CD4-positive, alpha-beta T cell treated with Interleukin-4 for 4 hours (primary cell): ENCODE data around the gene ZNF527.
"Not testable (repeated sequence)": the region's sequence is repeated elsewhere in the genome, so short reads cannot be mapped to it uniquely, and the experiment has no call there.

ENCODE experiments used
- DNase-seq: peaks from one replicate; pipeline ENCODE4 v3.0.0-alpha.2; 2020

The ZNF527 gene

DNA sequence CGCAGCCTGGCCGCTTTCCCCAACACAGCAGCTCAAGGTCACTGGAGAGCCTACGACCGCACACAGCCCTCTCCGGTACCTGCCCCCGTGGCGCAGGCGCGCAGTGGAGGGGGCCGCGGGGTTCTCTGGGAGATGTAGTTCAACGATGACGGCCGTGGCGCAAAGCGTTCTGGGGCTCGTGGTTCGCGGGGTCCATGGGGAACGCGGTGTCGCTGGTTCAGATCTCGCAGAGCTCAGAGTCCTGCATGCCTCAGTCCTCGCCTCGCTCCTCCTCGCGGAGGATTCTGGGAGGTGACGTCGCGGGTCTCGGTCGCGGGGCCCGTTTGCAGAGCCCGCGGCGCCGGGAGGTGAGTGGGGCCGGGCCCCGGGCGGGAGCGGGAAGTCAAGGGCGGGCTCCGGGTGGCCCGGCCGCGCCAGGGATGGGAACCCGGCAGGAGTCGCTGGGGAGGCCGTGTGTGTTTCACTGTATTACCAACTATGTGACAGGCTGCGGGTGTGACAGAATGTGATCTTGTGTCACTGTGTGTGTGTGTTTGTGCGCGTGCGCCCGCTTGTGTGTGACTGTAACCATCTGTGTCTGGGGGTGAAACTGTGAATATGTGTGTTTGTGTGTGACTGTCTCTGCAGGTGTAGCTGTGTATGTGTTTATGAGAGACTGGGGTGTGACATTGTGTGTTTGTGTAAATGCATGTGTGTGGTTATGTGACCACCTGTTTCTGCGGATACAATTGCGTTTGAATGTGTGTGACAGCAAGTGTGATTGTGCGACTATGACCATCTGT, at the start of gene ZNF527:
ZNF527 (plus strand) TSS at position 220 of the 782 bp plus-strand sequence. CDS start 3,100 bp downstream, outside the sequence.
- DNase-seq, result peak; percentile 97

DNA sequence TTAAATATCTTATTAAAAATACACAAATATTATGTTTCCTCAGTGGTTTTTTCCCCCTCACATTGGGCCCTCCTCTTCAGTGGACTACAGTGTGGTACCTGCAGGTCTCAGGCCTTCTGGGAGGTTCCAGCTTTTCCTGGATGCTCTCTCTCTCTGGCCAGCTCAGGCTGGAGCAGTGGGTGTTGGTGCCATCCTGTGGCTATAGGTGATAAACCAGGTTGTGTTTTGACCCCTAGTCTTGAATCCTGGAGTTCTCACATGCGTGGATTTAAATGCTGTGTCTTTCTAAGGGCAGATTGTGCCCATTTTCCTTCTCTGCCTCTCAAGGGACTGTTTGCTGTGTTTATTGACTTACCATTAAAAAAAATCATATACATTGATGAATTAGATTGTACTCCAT, 41.2 kb upstream of the ZNF527 start:
- DNase-seq, result no peak

- DNase-seq, result no peak
Observed at GRCh38 chr19:37332839-37333238, 38.1 kb upstream of the ZNF527 start.

DNA sequence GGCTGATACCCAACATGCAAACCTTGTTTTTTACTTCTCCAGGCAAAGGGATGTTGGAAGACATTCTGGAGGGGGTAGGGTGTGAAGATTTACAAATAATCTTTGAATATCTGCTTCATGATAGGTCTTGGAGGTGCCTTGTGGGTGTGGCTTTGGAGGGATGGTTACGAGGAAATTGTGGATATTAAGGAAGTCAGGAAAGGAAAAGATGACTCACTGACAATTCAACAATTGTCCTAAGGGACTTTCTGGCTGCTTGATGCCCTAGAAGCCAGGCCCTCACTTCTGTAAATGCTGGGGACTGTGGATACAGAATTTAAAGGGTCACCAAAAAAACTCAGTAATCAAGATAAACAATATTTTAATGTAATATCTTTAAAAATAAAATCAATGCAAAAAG, 37.4 kb upstream of the ZNF527 start:
- DNase-seq, result no peak

DNA sequence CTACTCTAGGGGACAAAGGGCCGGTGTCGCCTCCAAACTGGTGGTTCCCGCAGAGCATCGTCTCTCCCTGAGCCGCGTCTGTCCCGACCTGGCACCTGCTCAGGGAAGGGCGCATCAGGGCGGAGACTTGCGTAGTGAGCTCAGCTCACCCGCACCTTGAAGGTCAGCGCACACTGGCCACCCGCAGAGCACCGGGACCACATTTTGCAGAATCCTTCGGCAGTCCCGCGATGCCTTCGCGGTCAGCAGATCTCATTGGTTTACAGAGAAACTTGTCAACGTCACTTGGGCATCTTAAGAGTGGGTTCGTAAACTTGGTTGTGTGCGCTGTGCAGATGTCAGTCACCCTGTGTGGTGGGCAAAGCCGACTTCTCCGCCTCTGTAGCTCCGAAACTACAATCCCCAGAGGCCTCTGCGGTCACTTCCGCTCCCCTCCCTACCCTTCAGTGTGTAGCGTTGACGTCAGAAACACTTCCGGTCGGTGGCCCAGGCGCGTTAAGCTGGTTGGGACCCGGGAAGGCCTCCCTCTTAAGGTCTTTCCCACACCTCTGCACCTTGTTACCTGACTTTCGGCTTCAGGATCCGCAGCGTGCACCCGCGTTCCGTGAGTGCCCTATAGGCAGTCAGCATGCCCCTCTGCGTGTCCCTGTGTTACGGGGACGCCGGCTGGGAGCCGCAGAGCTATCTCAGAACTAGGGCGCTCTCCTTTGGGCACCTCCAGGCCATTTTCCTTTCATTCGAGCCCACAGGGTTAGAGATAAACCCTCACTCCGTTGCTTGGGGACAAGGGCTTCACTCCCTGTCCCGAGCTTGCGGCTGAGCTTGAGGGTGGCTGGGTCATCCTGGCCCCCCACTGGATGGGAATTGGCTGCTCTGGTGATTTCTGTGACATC, 36.5 kb upstream of the ZNF527 start:
- DNase-seq, result peak; percentile 89

DNA sequence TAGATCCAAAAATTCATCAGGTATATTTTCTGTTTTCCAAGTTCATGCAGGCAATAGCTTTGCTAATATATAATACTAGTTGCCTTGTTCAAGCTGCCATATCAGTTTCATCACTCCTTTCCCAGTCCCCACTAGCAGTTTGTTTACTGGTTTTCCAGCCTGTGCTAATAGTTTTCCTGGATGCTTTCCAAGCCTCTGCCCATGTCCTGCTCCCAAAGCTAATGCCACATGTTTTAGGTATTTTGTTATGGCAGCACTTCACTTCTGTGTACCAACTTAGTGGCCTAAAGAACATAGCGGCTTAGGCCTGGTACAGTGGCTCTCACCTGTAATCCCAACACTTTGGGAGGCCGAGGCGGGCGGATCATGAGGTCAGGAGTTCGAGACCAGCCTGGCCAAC, 28.1 kb upstream of the ZNF527 start:
- DNase-seq, result no peak

GRCh38 chr19:37346091-37346490, 24.8 kb upstream of the ZNF527 start:
- DNase-seq, result no peak

DNA sequence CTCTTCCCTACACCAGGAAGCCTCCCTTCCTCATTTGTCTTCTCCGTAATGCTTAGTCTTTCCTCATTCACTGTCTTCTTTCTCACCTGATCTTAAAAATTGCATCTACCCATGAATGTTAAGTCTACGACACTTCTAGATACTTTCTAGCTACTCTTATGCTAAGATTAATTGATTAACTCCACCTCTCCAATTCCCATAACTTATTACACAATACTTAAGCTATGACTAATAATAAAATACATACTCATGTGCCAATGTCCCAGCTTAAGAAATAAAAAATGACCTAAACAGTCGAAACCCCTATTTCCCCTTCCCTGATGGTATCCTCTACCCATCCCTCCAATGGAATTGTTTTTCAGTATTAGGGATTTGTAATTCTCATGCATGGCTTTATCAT, 22.8 kb upstream of the ZNF527 start:
- no peak for DNase-seq

- no peak for DNase-seq
Observed at GRCh38 chr19:37353968-37354367, 16.9 kb upstream of the ZNF527 start.

GRCh38 chr19:37355901-37356300, 15.0 kb upstream of the ZNF527 start:
- no peak for DNase-seq

- DNase-seq, result no peak
Observed at GRCh38 chr19:37361994-37362393, 8.9 kb upstream of the ZNF527 start.

- DNase-seq, result no peak
Observed at GRCh38 chr19:37362733-37363132, 8.2 kb upstream of the ZNF527 start.

GRCh38 chr19:37370386-37370879, 466 bp upstream of the ZNF527 start:
- not testable (repeated sequence) for DNase-seq

- DNase-seq, result no peak
Observed at GRCh38 chr19:37389234-37389633, 18.3 kb downstream of the ZNF527 start.

GRCh38 chr19:37391399-37391798, 20.5 kb downstream of the ZNF527 start:
- DNase-seq, result not testable (repeated sequence)

- no peak for DNase-seq
Observed at GRCh38 chr19:37401078-37401477, 30.2 kb downstream of the ZNF527 start.

GRCh38 chr19:37403403-37403802, 32.5 kb downstream of the ZNF527 start:
- no peak for DNase-seq

GRCh38 chr19:37406140-37406846, 35.4 kb downstream of the ZNF527 start:
- DNase-seq, result not testable (repeated sequence)

DNA sequence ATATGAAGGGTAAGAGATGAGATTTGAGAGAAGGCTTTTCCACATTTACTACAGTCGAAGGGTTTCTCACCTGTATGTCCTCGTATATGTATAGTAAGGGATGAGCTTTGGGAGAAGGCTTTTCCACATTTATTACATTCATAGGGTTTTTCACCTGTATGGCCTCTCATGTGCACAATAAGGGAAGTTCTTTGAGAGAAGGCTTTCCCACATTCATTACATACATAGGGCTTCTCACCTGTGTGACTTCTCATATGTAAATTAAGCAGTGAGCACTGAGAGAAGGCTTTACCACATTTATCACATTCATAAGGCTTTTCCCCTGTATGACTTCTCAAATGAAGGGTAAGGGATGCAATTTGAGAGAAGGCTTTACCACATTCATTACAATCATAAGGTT, 41.8 kb downstream of the ZNF527 start:
- no peak for DNase-seq

DNA sequence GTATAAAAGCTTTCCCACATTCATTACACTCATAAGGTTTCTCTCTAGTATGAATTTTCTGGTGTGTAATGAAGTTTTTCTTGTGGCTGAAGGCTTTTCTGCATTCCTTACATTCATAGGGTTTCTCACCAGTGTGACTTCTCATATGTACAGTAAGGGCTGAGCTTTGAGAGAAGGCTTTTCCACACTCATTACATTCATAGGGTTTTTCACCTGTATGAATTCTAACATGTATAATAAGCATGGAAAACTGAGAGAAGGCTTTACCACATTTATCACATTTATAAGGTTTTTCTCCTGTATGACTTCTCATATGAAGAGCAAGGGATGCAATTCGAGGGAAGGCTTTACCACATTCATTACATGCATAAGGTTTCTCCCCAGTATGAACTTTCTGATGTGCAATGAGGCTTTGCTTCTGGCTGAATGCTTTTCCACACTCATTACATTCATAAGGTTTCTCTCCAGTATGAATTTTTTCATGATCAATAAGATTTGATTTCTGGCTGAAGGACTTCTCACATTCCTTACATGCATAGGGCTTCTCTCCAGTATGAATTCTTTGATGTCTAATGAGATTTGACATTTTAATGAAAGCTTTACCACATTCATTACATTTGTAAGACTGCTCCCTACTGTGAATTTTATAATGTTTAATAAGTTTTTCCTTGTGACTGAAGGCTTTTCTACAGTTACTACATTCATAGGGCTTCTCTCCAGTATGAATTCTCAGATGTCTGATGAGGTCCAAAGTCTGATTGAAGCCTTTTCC, 42.6 kb downstream of the ZNF527 start:
- DNase-seq, result no peak
